Measurements from ENCODE around the gene PGA4. TPM values are rescaled to one million over a fixed set of nuclear protein-coding genes. Genes with fewer than 3 reads are reported as not detected.

The PGA4 gene
- total RNA-seq, 1 donor from 2014 or later = not detected

GRCh38 chr11:61272731-61273130 is 50.6 kb downstream of the PGA4 start:
- Mint-ChIP-seq H3K4me1 (ENCODE audit: low read depth) (no peaks in the 10 kb centered on the region), H3K9me3 (ENCODE audit: low read depth) (no peaks in the 10 kb centered on the region), H3K27me3 (ENCODE audit: low read depth) (no peaks in the 10 kb centered on the region), H3K36me3 (ENCODE audit: low read depth) (peaks cover 5% of the 10 kb centered on the region), H3K27ac (ENCODE audit: unreplicated experiment) (no peak overlapping the region), H3K4me3 (ENCODE audit: unreplicated experiment) (no peak overlapping the region)
- no peak for DNase-seq (ENCODE audit: low spot score)
- TF ChIP-seq CTCF (IDR thresholded peaks at IDR 0.05) = no peak

GRCh38 chr11:61273178-61274078 is 51.3 kb downstream of the PGA4 start:
- Mint-ChIP-seq H3K36me3 (ENCODE audit: low read depth) (peaks cover 9% of the 10 kb centered on the region), H3K27ac (ENCODE audit: unreplicated experiment) (no peak overlapping the region), H3K4me1 (ENCODE audit: low read depth) (peaks cover 3% of the 10 kb centered on the region)

GRCh38 chr11:61274084-61274483 is 51.9 kb downstream of the PGA4 start:
- H3K27me3 Mint-ChIP-seq (ENCODE audit: low read depth) = no peaks in the 10 kb centered on the region
- no peak for TF ChIP-seq CTCF (IDR thresholded peaks at IDR 0.05)
- H3K36me3 Mint-ChIP-seq (ENCODE audit: low read depth) = peaks cover 7% of the 10 kb centered on the region
- H3K27ac Mint-ChIP-seq (ENCODE audit: unreplicated experiment) = no peak overlapping the region
- no peaks in the 10 kb centered on the region for H3K9me3 Mint-ChIP-seq (ENCODE audit: low read depth)
- H3K4me3 Mint-ChIP-seq (ENCODE audit: unreplicated experiment) = no peak overlapping the region
- peaks cover 3% of the 10 kb centered on the region for H3K4me1 Mint-ChIP-seq (ENCODE audit: low read depth)
- DNase-seq (ENCODE audit: low spot score) = no peak

More at GRCh38 chr11:61273178-61274078, 51.3 kb downstream of the PGA4 start:
- Mint-ChIP-seq H3K4me3 (ENCODE audit: unreplicated experiment) (no peak overlapping the region), H3K27me3 (ENCODE audit: low read depth) (no peaks in the 10 kb centered on the region), H3K9me3 (ENCODE audit: low read depth) (no peaks in the 10 kb centered on the region)
- DNase-seq (ENCODE audit: low spot score) = no peak
- TF ChIP-seq CTCF (IDR thresholded peaks at IDR 0.05) = no peak

GRCh38 chr11:61275191-61275590 is 53.0 kb downstream of the PGA4 start:
- H3K4me3 Mint-ChIP-seq (ENCODE audit: unreplicated experiment) = no peak overlapping the region
- H3K4me1 Mint-ChIP-seq (ENCODE audit: low read depth) = peaks cover 3% of the 10 kb centered on the region
- H3K9me3 Mint-ChIP-seq (ENCODE audit: low read depth) = no peaks in the 10 kb centered on the region
- no peak overlapping the region for H3K27ac Mint-ChIP-seq (ENCODE audit: unreplicated experiment)
- no peak for TF ChIP-seq CTCF (IDR thresholded peaks at IDR 0.05)
- DNase-seq (ENCODE audit: low spot score) = no peak
- no peaks in the 10 kb centered on the region for H3K27me3 Mint-ChIP-seq (ENCODE audit: low read depth)
- peaks cover 9% of the 10 kb centered on the region for H3K36me3 Mint-ChIP-seq (ENCODE audit: low read depth)

GRCh38 chr11:61277186-61278000 is 55.2 kb downstream of the PGA4 start:
- no peak for TF ChIP-seq CTCF (IDR thresholded peaks at IDR 0.05)
- no peaks in the 10 kb centered on the region for H3K9me3 Mint-ChIP-seq (ENCODE audit: low read depth)
- H3K4me3 Mint-ChIP-seq (ENCODE audit: unreplicated experiment) = no peak overlapping the region
- H3K27me3 Mint-ChIP-seq (ENCODE audit: low read depth) = no peaks in the 10 kb centered on the region
- H3K27ac Mint-ChIP-seq (ENCODE audit: unreplicated experiment) = no peak overlapping the region
- no peak for DNase-seq (ENCODE audit: low spot score)
- H3K36me3 Mint-ChIP-seq (ENCODE audit: low read depth) = peaks cover 15% of the 10 kb centered on the region
- peaks cover 3% of the 10 kb centered on the region for H3K4me1 Mint-ChIP-seq (ENCODE audit: low read depth)
